PC-9 (cell line): ENCODE data around the gene PPP1R1A.

Experiments
- CTCF ChIP-seq: fragments of 200-600 bp; sonication (generic); conservative IDR thresholded peaks from 2 replicates; pipeline ENCODE4 v1.6.1; 2017; ENCODE audit warnings: mixed run types, antibody characterized with exemption, mild to moderate bottlenecking, moderate library complexity
- EZH2 ChIP-seq: fragments of 200-600 bp; sonication (generic); IDR thresholded peaks from 2 replicates; pipeline ENCODE4 v1.8.0; 2017; ENCODE audit warnings: antibody characterized with exemption, low read depth

GRCh38 chr12:54595471-54595870 lies 7.0 kb upstream of the PPP1R1A start:
- no peak for TF ChIP-seq CTCF
- no peak for TF ChIP-seq EZH2
